Central memory CD8-positive, alpha-beta T cell (primary cell): Measurements from ENCODE around the gene IQGAP3.

ENCODE experiments used
- ATAC-seq: fragments of 150-1000 bp; cut with Tn5 transposase; replicated peaks from 2 replicates; pipeline ENCODE4 v1.10.0; 2022; ENCODE audit warnings: mild to moderate bottlenecking, moderate FRiP score, moderate number of reproducible peaks; ENCODE audit not compliant: poor library complexity, severe bottlenecking; ENCODE audit errors: extremely low read depth
- DNase-seq, 2 donors: peaks; one replicate each; pipeline ENCODE4 v3.0.0; 2021; ENCODE audit warnings: low spot score in 2 of 2
- H3K27ac Mint-ChIP-seq: one replicate; pipeline ENCODE4 v1.8.0; 2022; ENCODE audit warnings: low read depth, mild to moderate bottlenecking, moderate library complexity, mixed read lengths
- H3K27me3 Mint-ChIP-seq: one replicate; pipeline ENCODE4 v1.8.0; 2022; ENCODE audit warnings: mixed read lengths
- H3K36me3 Mint-ChIP-seq: one replicate; pipeline ENCODE4 v1.8.0; 2022; ENCODE audit warnings: mild to moderate bottlenecking, moderate library complexity, mixed read lengths; ENCODE audit not compliant: insufficient read depth
- H3K4me1 Mint-ChIP-seq: one replicate; pipeline ENCODE4 v1.8.0; 2022; ENCODE audit warnings: mixed read lengths
- H3K4me3 Mint-ChIP-seq: one replicate; pipeline ENCODE4 v1.8.0; 2022; ENCODE audit warnings: mild to moderate bottlenecking, moderate library complexity, mixed read lengths
- H3K9me3 Mint-ChIP-seq: one replicate; pipeline ENCODE4 v1.8.0; 2022; ENCODE audit warnings: mixed read lengths

IQGAP3 gene

DNA sequence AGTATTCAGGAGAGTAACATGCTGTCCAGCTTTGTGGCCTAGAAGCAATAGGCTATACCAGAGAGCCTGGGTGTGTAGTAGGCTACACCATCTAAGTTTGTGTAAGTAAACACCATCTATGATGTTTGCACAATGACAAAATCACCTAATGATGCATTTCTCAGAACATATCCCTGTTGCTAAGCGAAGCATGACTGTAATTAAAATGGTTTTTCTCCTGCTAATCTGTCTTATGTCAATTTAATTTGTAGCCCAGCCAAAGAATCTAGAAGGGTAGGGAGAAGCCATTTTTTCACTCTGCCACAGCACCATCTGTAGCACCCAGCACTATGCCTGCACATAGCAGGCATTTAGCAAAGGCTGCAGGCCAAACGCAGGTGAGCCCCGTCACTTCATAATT is 5.2 kb upstream of the IQGAP3 start:
- H3K4me1 Mint-ChIP-seq, result peaks cover 21% of the 10 kb centered on the region
- no peaks in the 10 kb centered on the region for H3K9me3 Mint-ChIP-seq
- H3K4me3 Mint-ChIP-seq, result no peak overlapping the region
- no peak for DNase-seq
- H3K36me3 Mint-ChIP-seq, result peaks cover 2% of the 10 kb centered on the region
- peaks cover 28% of the 10 kb centered on the region for H3K27me3 Mint-ChIP-seq
- no peak for ATAC-seq
- H3K27ac Mint-ChIP-seq, result no peak overlapping the region

DNA sequence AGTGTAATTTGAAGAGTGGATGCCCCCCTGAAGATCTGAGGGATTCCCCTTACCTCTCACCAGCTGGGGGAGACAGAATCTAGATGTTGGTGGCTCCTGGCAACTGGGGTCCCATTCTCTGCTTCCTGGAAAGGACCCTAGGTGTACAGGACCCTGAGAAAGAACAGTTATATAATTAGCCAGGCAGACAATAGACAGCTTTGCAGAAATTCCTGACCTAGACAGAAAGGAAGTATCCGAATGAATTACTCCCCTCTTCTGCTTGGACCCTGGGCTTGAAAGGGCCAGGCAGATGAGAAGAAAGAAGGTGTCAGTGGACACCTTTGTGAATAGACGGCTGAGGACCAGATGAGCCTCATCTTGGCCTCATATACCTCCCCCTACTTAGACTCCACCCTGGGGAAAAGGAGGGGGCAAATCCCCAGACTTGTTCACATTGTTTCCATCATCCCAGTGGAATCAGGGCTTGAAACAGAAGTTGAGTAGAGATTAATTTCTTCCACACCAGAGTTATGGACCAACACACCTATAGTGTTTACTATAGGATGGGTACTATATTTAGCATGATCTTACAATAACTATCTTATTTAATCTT is 1.8 kb upstream of the IQGAP3 start:
- peaks cover 10% of the 10 kb centered on the region for H3K4me1 Mint-ChIP-seq
- H3K4me3 Mint-ChIP-seq, result no peak overlapping the region
- no peak overlapping the region for H3K27ac Mint-ChIP-seq
- DNase-seq, result no peak
- H3K9me3 Mint-ChIP-seq, result no peaks in the 10 kb centered on the region
- no peak for ATAC-seq
- no peaks in the 10 kb centered on the region for H3K36me3 Mint-ChIP-seq
- peaks cover 48% of the 10 kb centered on the region for H3K27me3 Mint-ChIP-seq

DNA sequence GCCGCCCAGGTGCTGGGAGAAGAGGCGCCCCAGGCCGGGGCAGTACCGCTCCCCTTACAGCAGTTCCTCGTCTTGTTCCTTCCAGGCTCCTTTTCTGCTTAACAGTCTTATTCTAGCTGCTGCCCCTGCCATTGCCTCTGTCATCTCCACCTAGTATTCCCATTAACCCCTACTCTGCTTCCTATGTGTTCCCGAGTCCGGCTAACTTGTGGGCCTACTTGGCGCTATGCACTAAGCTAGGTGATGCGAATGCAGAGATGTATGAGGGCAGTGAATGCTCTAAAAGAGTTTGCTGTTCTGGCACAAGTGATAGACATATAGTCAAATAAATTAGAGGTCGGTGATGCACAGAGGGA is 276 bp upstream of the IQGAP3 start:
- Mint-ChIP-seq H3K4me1 (peaks cover 10% of the 10 kb centered on the region), H3K36me3 (no peaks in the 10 kb centered on the region), H3K9me3 (no peaks in the 10 kb centered on the region), H3K4me3 (peak overlapping the region; percentile 77), H3K27ac (peak overlapping the region; percentile 56), H3K27me3 (peaks cover 48% of the 10 kb centered on the region)
- DNase-seq (no peak), ATAC-seq (no peak)

DNA sequence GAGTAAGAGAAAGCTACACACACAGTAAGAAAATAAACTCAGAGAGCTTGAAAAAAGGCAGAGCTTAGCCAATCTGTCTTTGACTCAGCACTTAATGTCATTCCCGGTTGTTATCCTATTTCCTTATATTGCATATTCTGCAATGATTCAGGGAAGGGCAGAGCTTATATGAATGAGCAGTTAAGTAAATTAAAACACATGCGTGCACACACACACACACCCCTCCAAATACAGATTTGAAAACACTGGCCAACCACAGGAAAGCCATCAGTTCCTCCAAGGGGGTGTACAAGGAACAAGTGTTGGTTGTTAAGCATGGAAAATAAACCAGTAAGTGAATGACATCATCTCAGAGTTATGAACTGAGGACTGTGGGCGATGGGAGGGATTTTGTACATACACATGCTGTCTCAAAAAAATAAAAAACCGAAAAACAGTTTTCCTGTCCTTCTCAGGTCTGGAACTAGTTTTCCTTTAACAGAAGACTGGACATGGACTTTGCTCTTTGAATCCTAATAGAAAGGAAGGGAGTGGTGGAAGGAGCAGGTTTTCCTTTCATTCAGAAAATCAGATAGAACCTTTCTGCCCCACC is 1.0 kb downstream of the IQGAP3 start:
- peaks cover 48% of the 10 kb centered on the region for H3K27me3 Mint-ChIP-seq
- H3K4me3 Mint-ChIP-seq, result peak overlapping the region; percentile 3
- no peak for DNase-seq
- no peak for ATAC-seq
- H3K27ac Mint-ChIP-seq, result no peak overlapping the region
- no peaks in the 10 kb centered on the region for H3K36me3 Mint-ChIP-seq
- no peaks in the 10 kb centered on the region for H3K9me3 Mint-ChIP-seq
- peaks cover 10% of the 10 kb centered on the region for H3K4me1 Mint-ChIP-seq

DNA sequence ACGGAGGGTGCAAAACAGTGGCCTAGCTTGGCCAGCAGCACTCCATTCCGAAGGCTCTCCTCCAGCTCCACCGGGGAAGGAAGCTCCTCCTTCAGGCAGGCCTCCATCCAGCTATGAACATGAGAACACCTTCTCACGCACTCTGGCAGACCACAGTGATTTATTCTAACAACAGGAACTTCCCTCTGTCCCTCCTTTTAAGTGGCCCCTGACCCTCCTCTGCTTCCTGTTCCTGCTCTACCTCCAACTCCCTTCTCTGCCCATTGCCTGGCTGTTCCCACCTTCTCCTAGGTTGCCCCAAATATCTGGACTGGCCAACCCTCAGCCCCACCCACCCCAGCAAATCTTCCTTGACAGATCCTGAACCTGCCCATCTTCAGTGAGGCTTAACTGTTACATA is 5.9 kb downstream of the IQGAP3 start:
- Mint-ChIP-seq H3K9me3 (no peaks in the 10 kb centered on the region), H3K36me3 (no peaks in the 10 kb centered on the region), H3K27ac (no peak overlapping the region), H3K4me3 (no peak overlapping the region), H3K4me1 (peaks cover 6% of the 10 kb centered on the region), H3K27me3 (peaks cover 9% of the 10 kb centered on the region)
- no peak for DNase-seq
- ATAC-seq, result no peak

DNA sequence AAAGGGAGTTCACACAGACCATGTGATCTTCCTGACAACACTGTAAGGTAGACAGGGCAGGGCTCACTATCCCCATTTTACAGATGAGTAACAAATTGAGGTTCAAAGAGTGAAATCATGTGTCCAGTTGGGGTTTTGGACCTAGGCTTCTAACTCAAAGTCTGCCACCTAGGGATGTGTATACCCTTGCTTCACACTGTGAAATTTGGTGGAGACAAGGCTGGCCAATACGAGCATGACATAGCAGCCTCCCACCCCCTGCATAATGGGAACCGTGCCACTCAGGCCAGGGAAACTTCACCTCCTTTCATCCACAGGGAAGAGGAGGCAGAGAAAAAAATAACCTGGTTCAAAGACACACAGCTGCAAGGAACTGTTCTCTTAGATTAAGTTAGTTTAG is 6.8 kb downstream of the IQGAP3 start:
- H3K4me1 Mint-ChIP-seq, result peaks cover 6% of the 10 kb centered on the region
- ATAC-seq, result no peak
- H3K27me3 Mint-ChIP-seq, result no peaks in the 10 kb centered on the region
- no peaks in the 10 kb centered on the region for H3K36me3 Mint-ChIP-seq
- no peaks in the 10 kb centered on the region for H3K9me3 Mint-ChIP-seq
- no peak overlapping the region for H3K27ac Mint-ChIP-seq
- no peak for DNase-seq
- H3K4me3 Mint-ChIP-seq, result no peak overlapping the region

DNA sequence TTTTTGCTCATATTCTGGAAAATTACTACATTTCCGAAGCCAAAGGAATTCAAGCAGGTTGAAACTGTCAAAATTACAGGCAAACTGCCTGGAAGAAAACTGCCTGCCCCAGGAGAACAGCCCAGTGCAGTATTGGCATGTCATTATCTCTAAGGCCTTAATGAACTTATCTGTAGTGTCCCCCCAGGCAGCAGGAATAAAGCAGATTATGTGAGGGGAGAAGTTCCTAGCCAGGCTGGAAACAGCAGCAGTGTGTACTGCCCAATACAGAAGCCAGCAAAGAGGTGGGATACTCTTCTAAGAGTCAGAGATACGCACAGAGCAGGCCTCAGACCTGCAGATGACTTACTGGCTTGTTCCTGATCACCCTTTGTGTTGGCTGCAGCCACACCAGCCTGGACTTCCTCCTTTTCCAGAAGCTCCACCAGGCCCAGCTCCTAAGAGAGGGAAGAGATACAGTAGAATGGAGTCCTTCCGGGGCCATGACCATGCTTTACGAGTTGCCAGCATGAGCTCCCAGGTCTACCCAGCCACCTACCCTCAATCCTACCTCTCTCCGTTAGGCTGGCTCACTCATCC is 11.7 kb downstream of the IQGAP3 start:
- peaks cover 6% of the 10 kb centered on the region for H3K4me1 Mint-ChIP-seq
- ATAC-seq (no peak), DNase-seq (no peak)
- no peak overlapping the region for H3K27ac Mint-ChIP-seq
- H3K36me3 Mint-ChIP-seq, result no peaks in the 10 kb centered on the region
- H3K9me3 Mint-ChIP-seq, result no peaks in the 10 kb centered on the region
- H3K27me3 Mint-ChIP-seq, result no peaks in the 10 kb centered on the region
- H3K4me3 Mint-ChIP-seq, result no peak overlapping the region

DNA sequence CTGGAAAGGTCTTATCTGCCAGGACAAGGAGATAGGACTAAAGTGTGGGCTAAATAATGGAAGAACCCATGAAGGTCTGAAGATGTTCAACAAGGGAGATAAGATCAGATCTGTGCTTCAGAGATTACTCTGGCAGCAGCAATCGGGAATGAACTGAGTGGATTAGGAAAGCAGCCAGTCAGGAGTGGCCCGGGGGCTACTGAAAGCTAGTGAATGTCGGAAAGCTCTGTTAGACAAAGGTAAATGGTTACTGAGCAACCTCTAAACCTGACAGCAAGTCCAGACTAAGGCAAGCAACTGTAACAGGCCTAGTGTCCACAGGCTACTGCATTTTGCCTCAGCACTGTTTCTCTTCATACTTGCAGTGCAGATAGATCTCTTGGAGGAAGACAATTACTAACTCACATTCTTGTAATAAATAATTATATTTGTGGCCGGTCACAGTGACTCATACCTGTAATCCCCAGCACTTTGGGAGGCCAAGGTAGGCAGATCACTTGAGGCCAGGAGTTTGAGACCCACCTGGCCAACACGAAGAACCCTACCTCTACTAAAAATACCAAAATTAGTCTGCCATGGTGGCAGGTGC is 12.5 kb downstream of the IQGAP3 start:
- Mint-ChIP-seq H3K4me3 (no peak overlapping the region), H3K36me3 (no peaks in the 10 kb centered on the region), H3K4me1 (no peaks in the 10 kb centered on the region), H3K9me3 (no peaks in the 10 kb centered on the region), H3K27ac (no peak overlapping the region), H3K27me3 (no peaks in the 10 kb centered on the region)
- ATAC-seq (no peak), DNase-seq (no peak)

DNA sequence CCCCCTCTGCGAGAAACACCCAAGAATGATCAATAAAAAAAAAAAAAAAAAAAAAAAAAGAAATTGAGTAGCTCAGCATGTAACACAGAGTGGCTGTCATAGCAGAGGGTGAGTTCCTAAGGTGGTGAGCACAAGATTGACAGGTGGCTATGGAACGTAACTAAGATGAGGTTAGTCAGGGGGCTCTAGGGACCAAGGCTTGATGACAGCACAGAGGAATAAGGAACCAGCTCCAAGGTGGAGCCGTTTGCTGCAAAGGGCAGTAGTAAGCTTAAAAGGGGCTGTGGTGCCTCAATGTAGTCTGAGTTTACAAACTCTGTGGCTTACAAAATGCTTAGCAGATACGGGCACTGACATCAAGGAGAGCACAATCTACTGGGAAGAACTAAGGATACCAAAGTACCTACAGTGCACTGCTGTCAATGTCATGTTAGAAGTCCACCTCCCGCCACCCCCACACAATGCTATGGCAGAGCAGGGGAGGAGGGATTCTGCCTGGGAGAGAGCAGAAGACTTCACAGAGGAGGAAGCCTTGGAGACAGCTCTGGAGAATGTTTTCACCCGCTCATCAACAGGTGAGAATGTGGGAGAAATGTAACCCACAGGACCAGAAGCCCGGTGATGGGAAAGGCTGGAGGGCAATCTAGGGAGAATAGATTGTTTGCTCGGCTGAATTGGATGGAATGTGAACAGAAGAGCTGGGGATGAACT is 13.1 kb downstream of the IQGAP3 start:
- H3K4me1 Mint-ChIP-seq, result no peaks in the 10 kb centered on the region
- H3K27ac Mint-ChIP-seq, result no peak overlapping the region
- H3K27me3 Mint-ChIP-seq, result no peaks in the 10 kb centered on the region
- H3K36me3 Mint-ChIP-seq, result no peaks in the 10 kb centered on the region
- ATAC-seq, result no peak
- H3K9me3 Mint-ChIP-seq, result no peaks in the 10 kb centered on the region
- no peak for DNase-seq
- H3K4me3 Mint-ChIP-seq, result no peak overlapping the region

DNA sequence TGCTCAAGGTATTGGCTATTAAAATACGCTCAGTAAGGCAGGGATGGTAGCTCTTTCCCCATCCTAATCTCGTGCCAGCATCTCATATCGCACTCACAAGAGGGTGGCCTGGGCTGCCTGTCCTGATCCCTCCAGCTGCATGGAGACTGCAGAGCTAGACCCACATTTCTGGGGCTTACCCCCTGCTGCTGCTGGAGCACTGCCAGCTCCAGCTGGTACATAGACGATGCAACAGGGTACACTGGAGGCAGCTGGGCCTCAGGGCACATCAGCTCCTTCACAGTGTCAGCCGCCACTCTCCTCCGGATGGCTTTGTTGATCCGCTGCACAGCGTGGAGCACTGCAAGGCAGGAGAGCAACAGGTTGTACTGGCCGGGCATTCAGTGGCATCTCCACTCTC is 16.0 kb downstream of the IQGAP3 start:
- H3K4me1 Mint-ChIP-seq, result no peaks in the 10 kb centered on the region
- no peaks in the 10 kb centered on the region for H3K9me3 Mint-ChIP-seq
- H3K27me3 Mint-ChIP-seq, result no peaks in the 10 kb centered on the region
- H3K27ac Mint-ChIP-seq, result no peak overlapping the region
- no peaks in the 10 kb centered on the region for H3K36me3 Mint-ChIP-seq
- H3K4me3 Mint-ChIP-seq, result no peak overlapping the region
- DNase-seq (no peak), ATAC-seq (no peak)

DNA sequence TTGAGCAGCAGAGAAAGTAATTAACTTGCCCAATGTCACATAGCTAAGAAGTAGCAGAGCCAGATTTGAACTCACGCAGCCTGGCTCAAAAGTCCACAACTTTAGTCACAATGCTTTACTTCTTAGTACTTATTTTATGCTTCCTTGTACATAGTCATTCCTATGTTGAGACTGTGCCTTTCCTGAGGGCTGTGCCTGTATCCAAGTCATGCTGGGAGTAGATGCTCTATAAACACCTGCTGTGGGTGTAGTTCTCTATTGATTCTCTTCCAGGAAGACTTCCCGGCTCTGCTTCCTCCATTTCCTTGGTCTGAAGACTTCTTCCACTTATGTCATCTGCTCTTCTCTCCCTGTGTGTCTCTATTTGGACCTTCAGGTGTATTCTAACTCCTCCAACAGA is 16.6 kb downstream of the IQGAP3 start:
- H3K36me3 Mint-ChIP-seq, result no peaks in the 10 kb centered on the region
- H3K27me3 Mint-ChIP-seq, result no peaks in the 10 kb centered on the region
- DNase-seq (no peak), ATAC-seq (no peak)
- H3K4me3 Mint-ChIP-seq, result no peak overlapping the region
- no peaks in the 10 kb centered on the region for H3K4me1 Mint-ChIP-seq
- no peaks in the 10 kb centered on the region for H3K9me3 Mint-ChIP-seq
- H3K27ac Mint-ChIP-seq, result no peak overlapping the region

DNA sequence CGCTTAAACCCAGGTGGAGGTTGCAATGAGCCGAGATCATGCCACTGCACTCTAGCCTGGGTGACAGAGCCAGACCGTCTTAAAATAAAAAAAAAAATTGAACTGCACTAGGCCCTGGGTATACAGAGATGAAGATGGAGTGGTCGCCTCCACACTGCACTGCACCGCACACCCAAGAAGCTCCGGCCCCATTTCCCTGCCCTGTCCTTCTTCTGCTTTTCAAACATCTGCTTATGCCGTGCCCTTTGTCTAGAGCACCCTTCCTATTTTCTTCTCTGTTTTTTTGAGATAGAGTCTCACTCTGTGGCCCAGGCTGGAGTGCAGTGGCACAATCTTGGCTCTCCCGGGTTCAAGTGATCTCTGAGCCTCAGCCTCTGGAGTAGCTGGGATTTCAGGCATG is 17.4 kb downstream of the IQGAP3 start:
- ATAC-seq (no peak), DNase-seq (no peak)
- no peaks in the 10 kb centered on the region for H3K4me1 Mint-ChIP-seq
- no peak overlapping the region for H3K27ac Mint-ChIP-seq
- H3K27me3 Mint-ChIP-seq, result no peaks in the 10 kb centered on the region
- no peaks in the 10 kb centered on the region for H3K36me3 Mint-ChIP-seq
- H3K4me3 Mint-ChIP-seq, result no peak overlapping the region
- H3K9me3 Mint-ChIP-seq, result no peaks in the 10 kb centered on the region
